H9 (cell line): ENCODE results near the gene SLC1A6. TPM values are rescaled to one million over a fixed set of nuclear protein-coding genes. Genes with fewer than 3 reads are reported as not detected.

ENCODE experiments used
- DNase-seq: peaks from one replicate; pipeline ENCODE4 v3.0.0-alpha.2; 2017
- H2AFZ ChIP-seq: one replicate; pipeline ENCODE4 v1.6.1; 2013; ENCODE audit warnings: mild to moderate bottlenecking, low read length, control low read depth, moderate library complexity
- H2AK5ac ChIP-seq: 2 replicates; pipeline ENCODE4 v1.6.1; 2013; ENCODE audit warnings: low read length, control low read depth, mixed read lengths; ENCODE audit not compliant: insufficient read length
- H2BK120ac ChIP-seq: one replicate; pipeline ENCODE4 v1.6.1; 2013; ENCODE audit warnings: low read depth, mild to moderate bottlenecking, low read length, control low read depth, inconsistent platforms; ENCODE audit not compliant: poor library complexity, severe bottlenecking
- H2BK12ac ChIP-seq: 2 replicates; pipeline ENCODE4 v1.6.1; 2013; ENCODE audit warnings: low read length, control low read depth, mixed read lengths, low read depth; ENCODE audit not compliant: insufficient read length
- H2BK15ac ChIP-seq: 2 replicates; pipeline ENCODE4 v1.6.1; 2013; ENCODE audit warnings: low read depth, low read length, control low read depth
- H2BK20ac ChIP-seq: one replicate; pipeline ENCODE4 v1.6.1; 2013; ENCODE audit warnings: low read depth, mild to moderate bottlenecking, low read length, control low read depth, inconsistent platforms; ENCODE audit not compliant: poor library complexity, severe bottlenecking
- H2BK5ac ChIP-seq: 2 replicates; pipeline ENCODE4 v1.6.1; 2013; ENCODE audit warnings: low read length, control low read depth, mixed read lengths; ENCODE audit not compliant: insufficient read length
- H3K14ac ChIP-seq: 2 replicates; pipeline ENCODE4 v1.6.1; 2013; ENCODE audit warnings: low read length, control low read depth; ENCODE audit not compliant: insufficient read depth
- H3K18ac ChIP-seq: 2 replicates; pipeline ENCODE4 v1.6.1; 2013; ENCODE audit warnings: low read depth, mild to moderate bottlenecking, mixed read lengths, low read length, control low read depth; ENCODE audit not compliant: insufficient read length
- H3K23ac ChIP-seq: 2 replicates; pipeline ENCODE4 v1.6.1; 2013; ENCODE audit warnings: low read length, control low read depth, mixed read lengths, low read depth; ENCODE audit not compliant: insufficient read length
- H3K23me2 ChIP-seq: 2 replicates; pipeline ENCODE4 v1.6.1; 2013; ENCODE audit warnings: low read depth, mild to moderate bottlenecking, mixed read lengths, low read length, control low read depth; ENCODE audit not compliant: insufficient read length, poor library complexity, severe bottlenecking
- H3K27ac ChIP-seq: 2 replicates; pipeline ENCODE4 v1.5.1; 2013; ENCODE audit warnings: low read length, control low read depth, mixed read lengths, low read depth; ENCODE audit not compliant: insufficient read length
- H3K27me3 ChIP-seq: 2 replicates; pipeline ENCODE4 v1.6.1; 2013; ENCODE audit warnings: low read length, control low read depth, inconsistent platforms; ENCODE audit not compliant: insufficient read depth
- H3K4ac ChIP-seq: 2 replicates; pipeline ENCODE4 v1.6.1; 2013; ENCODE audit warnings: low read depth, mild to moderate bottlenecking, control low read depth, inconsistent platforms, low read length, moderate library complexity
- H3K4me1 ChIP-seq: 2 replicates; pipeline ENCODE4 v1.6.1; 2013; ENCODE audit warnings: low read length, control low read depth, inconsistent platforms; ENCODE audit not compliant: insufficient read depth
- H3K4me2 ChIP-seq: 2 replicates; pipeline ENCODE4 v1.6.1; 2013; ENCODE audit warnings: low read length, control low read depth, mixed read lengths; ENCODE audit not compliant: insufficient read length, insufficient read depth
- H3K56ac ChIP-seq: 2 replicates; pipeline ENCODE4 v1.6.1; 2013; ENCODE audit warnings: low read depth, mild to moderate bottlenecking, mixed read lengths, low read length, control low read depth; ENCODE audit not compliant: insufficient read length
- H3K79me1 ChIP-seq: 2 replicates; pipeline ENCODE4 v1.6.1; 2013; ENCODE audit warnings: low read depth, mild to moderate bottlenecking, moderate library complexity, low read length, control low read depth, inconsistent platforms; ENCODE audit not compliant: insufficient read depth, poor library complexity, severe bottlenecking
- H3K79me2 ChIP-seq: 2 replicates; pipeline ENCODE4 v1.6.1; 2013; ENCODE audit warnings: low read length, control low read depth, inconsistent platforms; ENCODE audit not compliant: insufficient read depth
- H3K9ac ChIP-seq: 2 replicates; pipeline ENCODE4 v1.6.1; 2013; ENCODE audit warnings: low read length, control low read depth, mixed read lengths; ENCODE audit not compliant: insufficient read length; ENCODE audit errors: extremely low read depth
- H3K9me3 ChIP-seq: one replicate; pipeline ENCODE4 v1.6.1; 2013; ENCODE audit warnings: low read depth, low read length, inconsistent platforms; ENCODE audit not compliant: control insufficient read depth
- H3T11ph ChIP-seq: one replicate; pipeline ENCODE4 v1.6.1; 2013; ENCODE audit warnings: mild to moderate bottlenecking, low read length, control low read depth, inconsistent platforms
- H4K20me1 ChIP-seq: one replicate; pipeline ENCODE4 v1.6.1; 2013; ENCODE audit not compliant: control insufficient read depth, insufficient read length, insufficient read depth
- H4K5ac ChIP-seq: 2 replicates; pipeline ENCODE4 v1.6.1; 2013; ENCODE audit warnings: low read depth, mild to moderate bottlenecking, mixed read lengths, low read length, control low read depth; ENCODE audit not compliant: insufficient read length
- H4K8ac ChIP-seq: replicated peaks from 2 replicates; pipeline ENCODE4 v1.6.1; 2013; ENCODE audit warnings: low read length, control low read depth, mixed read lengths, low read depth; ENCODE audit not compliant: insufficient read length
- H4K91ac ChIP-seq: 2 replicates; pipeline ENCODE4 v1.6.1; 2013; ENCODE audit warnings: low read depth, mild to moderate bottlenecking, moderate library complexity, mixed read lengths, low read length, control low read depth; ENCODE audit not compliant: insufficient read length
- H3K27ac Mint-ChIP-seq, 3 experiments: 2 replicates in 2 of 3; 3 replicates in 1 of 3; pipeline ENCODE4 v1.8.0; 2020 to 2021; ENCODE audit warnings: mixed read lengths in 3 of 3, mild to moderate bottlenecking in 1 of 3, moderate library complexity in 1 of 3
- H3K27me3 Mint-ChIP-seq: 2 replicates; pipeline ENCODE4 v1.8.0; 2021; ENCODE audit warnings: low read depth, mild to moderate bottlenecking, moderate library complexity, mixed read lengths
- H3K36me3 Mint-ChIP-seq, 3 experiments: 2 replicates in 2 of 3; 3 replicates in 1 of 3; pipeline ENCODE4 v1.8.0; 2020 to 2021; ENCODE audit warnings: low read depth in 3 of 3, mixed read lengths in 3 of 3; ENCODE audit not compliant: insufficient read depth in 1 of 3
- H3K4me1 Mint-ChIP-seq, 2 experiments: 2 replicates each; pipeline ENCODE4 v1.8.0; 2020; ENCODE audit warnings: mixed read lengths in 2 of 2
- H3K4me3 Mint-ChIP-seq, 2 experiments: 2 replicates in 1 of 2; 3 replicates in 1 of 2; pipeline ENCODE4 v1.8.0; 2020 to 2021; ENCODE audit warnings: mild to moderate bottlenecking in 2 of 2, mixed read lengths in 2 of 2, moderate library complexity in 1 of 2
- H3K9me3 Mint-ChIP-seq, 2 experiments: 2 replicates in 1 of 2; 3 replicates in 1 of 2; pipeline ENCODE4 v1.8.0; 2020; ENCODE audit warnings: mild to moderate bottlenecking in 2 of 2, mixed read lengths in 2 of 2, moderate library complexity in 1 of 2
- WGBS: extraction: QIAGEN DNeasy Blood & Tissue Kit; methylation state at CpG from one replicate; pipeline ENCODE4 v1.1.7; 2013; ENCODE audit warnings: missing lambda C conversion rate, low lambda C conversion rate, mixed read lengths; ENCODE audit not compliant: insufficient read length; ENCODE audit errors: extremely low coverage; 5-methylcytosine and 5-hydroxymethylcytosine counted together
- total RNA-seq: library from RNA; stranded (reverse); gene quantifications from 2 replicates; pipeline ENCODE4 v1.2.1, GENCODE V29; 2021
- TF ChIP-seq, protein P1 (sequence below): fragments of 200-600 bp; sonication (generic); conservative IDR thresholded peaks from 3 replicates; pipeline ENCODE4 v1.8.0; 2021; ENCODE audit warnings: antibody characterized with exemption, mild to moderate bottlenecking

The SLC1A6 gene
- total RNA-seq, 1 experiment from 2014 or later: 8.3 TPM

DNA sequence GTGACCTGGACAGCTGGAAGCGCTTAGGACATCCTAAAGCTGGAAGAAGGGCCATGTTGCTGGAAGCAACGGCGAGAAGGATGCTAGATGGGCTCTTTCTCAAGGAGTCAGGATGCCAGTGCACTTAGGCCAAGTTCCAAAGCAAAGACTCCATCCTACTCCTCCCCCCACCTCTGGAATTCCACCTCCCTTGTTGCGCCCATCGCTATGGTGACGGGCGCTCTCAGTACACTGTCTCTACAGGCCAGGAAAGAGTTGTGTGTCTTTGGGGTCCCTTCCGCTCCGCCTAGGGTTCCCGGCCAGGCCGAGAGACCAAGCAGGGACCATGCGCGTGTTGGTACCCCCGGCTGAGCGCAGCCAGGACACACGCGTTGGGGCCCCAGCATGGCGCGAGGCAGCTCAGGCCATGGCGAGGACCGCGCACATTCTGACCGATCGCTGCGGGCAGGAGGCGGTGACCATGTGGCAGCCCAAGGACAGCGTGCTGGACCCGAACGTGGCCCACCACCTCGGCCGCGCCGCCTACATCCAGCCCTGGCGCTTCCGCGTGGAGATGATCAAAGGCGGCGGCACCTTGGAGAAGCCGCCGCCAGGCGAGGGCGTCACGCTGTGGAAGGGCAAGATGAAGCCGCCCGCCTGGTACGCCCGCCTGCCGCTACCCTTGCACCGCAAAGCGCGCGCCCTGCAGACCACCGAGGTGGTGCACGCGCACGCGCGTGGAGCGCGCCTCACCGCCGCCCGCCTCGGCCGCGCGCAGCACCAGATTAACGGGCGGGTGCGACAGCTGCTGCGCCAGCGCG lies 31.0 kb upstream of the SLC1A6 start:
- Histone ChIP-seq H3K4me2 (peak overlapping the region; percentile 52), H3K4ac (no peak overlapping the region; the same call in 1 of the 2 replicates), H2BK15ac (no peak overlapping the region), H3K23me2 (peaks cover 3% of the 10 kb centered on the region), H2BK20ac (no peak overlapping the region), H3K4me1 (no peaks in the 10 kb centered on the region), H2BK5ac (no peak overlapping the region), H4K5ac (peak overlapping the region; percentile 19), H2AFZ (no peak overlapping the region), H4K91ac (no peak overlapping the region), H3K9me3 (no peaks in the 10 kb centered on the region), H3T11ph (no peak overlapping the region), H3K56ac (no peak overlapping the region), H2BK120ac (no peak overlapping the region), H2AK5ac (no peak overlapping the region), H3K79me1 (no peaks in the 10 kb centered on the region), H3K23ac (no peak overlapping the region), H3K14ac (peak overlapping the region; percentile 93), H3K27ac (no peak overlapping the region), H2BK12ac (peak overlapping the region; percentile 40), H4K8ac (no peak overlapping the region), H3K9ac (no peak overlapping the region), H3K18ac (peak overlapping the region; percentile 96), H4K20me1 (no peaks in the 10 kb centered on the region), H3K79me2 (no peaks in the 10 kb centered on the region), H3K27me3 (no peaks in the 10 kb centered on the region)
- Mint-ChIP-seq H3K27ac (no peak overlapping the region), H3K9me3 (peaks cover 7 to 72% of the 10 kb centered on the region in 2 experiments), H3K4me1 (0 out of 4 replicates have a peak, but pooled peaks cover 0 to 4% of the 10 kb centered on the region in 2 experiments), H3K27me3 (peaks cover 36% of the 10 kb centered on the region), H3K4me3 (peak overlapping the region; percentile 35 to 78), H3K36me3 (peaks cover 0 to 8% (median 0%) of the 10 kb centered on the region in 3 experiments; a peak in 2 of 7 replicates)
- TF ChIP-seq, protein P1, sequence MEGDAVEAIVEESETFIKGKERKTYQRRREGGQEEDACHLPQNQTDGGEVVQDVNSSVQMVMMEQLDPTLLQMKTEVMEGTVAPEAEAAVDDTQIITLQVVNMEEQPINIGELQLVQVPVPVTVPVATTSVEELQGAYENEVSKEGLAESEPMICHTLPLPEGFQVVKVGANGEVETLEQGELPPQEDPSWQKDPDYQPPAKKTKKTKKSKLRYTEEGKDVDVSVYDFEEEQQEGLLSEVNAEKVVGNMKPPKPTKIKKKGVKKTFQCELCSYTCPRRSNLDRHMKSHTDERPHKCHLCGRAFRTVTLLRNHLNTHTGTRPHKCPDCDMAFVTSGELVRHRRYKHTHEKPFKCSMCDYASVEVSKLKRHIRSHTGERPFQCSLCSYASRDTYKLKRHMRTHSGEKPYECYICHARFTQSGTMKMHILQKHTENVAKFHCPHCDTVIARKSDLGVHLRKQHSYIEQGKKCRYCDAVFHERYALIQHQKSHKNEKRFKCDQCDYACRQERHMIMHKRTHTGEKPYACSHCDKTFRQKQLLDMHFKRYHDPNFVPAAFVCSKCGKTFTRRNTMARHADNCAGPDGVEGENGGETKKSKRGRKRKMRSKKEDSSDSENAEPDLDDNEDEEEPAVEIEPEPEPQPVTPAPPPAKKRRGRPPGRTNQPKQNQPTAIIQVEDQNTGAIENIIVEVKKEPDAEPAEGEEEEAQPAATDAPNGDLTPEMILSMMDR: no peak
- peak; percentile 79 for DNase-seq
- no CpG with 5 or more reads among the region's 73 CpGs for WGBS
